DND-41 (cell line): ENCODE measurements around the gene TNFSF13B.

Experiments
- EZH2 ChIP-seq: IDR thresholded peaks from 3 replicates; pipeline ENCODE4 v1.6.1; 2012; ENCODE audit warnings: borderline replicate concordance, low read depth, mild to moderate bottlenecking, moderate library complexity, low read length, inconsistent platforms; ENCODE audit not compliant: severe bottlenecking
- TF ChIP-seq, protein P1 (sequence below): IDR thresholded peaks from 2 replicates; pipeline ENCODE4 v1.5.1; 2012; ENCODE audit warnings: borderline replicate concordance, low read length, moderate library complexity, mild to moderate bottlenecking; ENCODE audit not compliant: poor library complexity, severe bottlenecking; ENCODE audit errors: extremely low read depth

DNA sequence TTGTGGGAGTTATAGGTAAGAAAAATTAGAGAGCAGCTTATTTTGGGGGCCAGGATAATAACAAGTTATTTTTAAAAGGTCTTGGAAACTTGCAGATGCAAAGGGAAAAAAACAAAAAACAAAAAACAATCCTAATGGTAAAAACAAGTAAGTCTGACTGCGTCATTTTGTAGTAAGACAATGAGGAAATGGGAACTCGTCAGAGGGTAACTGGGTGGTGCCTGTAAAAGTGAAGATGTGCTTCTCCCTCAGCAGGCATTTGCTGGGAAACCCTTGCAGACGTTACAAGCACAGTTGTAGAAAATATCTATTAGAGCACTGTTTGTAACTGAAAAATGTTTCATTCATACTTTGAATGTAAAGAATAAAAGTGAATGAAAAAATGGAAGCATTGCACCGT lies 2.2 kb upstream of the TNFSF13B start:
- TF ChIP-seq, protein P1, sequence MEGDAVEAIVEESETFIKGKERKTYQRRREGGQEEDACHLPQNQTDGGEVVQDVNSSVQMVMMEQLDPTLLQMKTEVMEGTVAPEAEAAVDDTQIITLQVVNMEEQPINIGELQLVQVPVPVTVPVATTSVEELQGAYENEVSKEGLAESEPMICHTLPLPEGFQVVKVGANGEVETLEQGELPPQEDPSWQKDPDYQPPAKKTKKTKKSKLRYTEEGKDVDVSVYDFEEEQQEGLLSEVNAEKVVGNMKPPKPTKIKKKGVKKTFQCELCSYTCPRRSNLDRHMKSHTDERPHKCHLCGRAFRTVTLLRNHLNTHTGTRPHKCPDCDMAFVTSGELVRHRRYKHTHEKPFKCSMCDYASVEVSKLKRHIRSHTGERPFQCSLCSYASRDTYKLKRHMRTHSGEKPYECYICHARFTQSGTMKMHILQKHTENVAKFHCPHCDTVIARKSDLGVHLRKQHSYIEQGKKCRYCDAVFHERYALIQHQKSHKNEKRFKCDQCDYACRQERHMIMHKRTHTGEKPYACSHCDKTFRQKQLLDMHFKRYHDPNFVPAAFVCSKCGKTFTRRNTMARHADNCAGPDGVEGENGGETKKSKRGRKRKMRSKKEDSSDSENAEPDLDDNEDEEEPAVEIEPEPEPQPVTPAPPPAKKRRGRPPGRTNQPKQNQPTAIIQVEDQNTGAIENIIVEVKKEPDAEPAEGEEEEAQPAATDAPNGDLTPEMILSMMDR = no peak
- TF ChIP-seq EZH2 = no peak
